ENCODE measurements around the gene UTP18.
"Not testable (repeated sequence)": the region's sequence is repeated elsewhere in the genome, so short reads cannot be mapped to it uniquely, and the experiment has no call there.

Gene UTP18

GRCh38 chr17:51260237-51261023, at the start of gene UTP18:
Gene UTP18 (plus strand): TSS chr17:51260546. CDS start chr17:51260585, 39 bp downstream.
- DNase-seq (ENCODE audit: low spot score): peak; percentile 98

- DNase-seq (ENCODE audit: low spot score): no peak
These were observed 45.4 kb upstream of the UTP18 start for GRCh38 chr17:51214920-51215319.

GRCh38 chr17:51217946-51218345, 42.4 kb upstream of the UTP18 start:
- no peak for DNase-seq (ENCODE audit: low spot score)

- DNase-seq (ENCODE audit: low spot score): no peak
These were observed 39.0 kb upstream of the UTP18 start for GRCh38 chr17:51221322-51221721.

- DNase-seq (ENCODE audit: low spot score): no peak
These were observed 35.7 kb upstream of the UTP18 start for GRCh38 chr17:51224402-51225262.

- not testable (repeated sequence) for DNase-seq (ENCODE audit: low spot score)
These were observed 34.8 kb upstream of the UTP18 start for GRCh38 chr17:51225523-51225922.

GRCh38 chr17:51228161-51228560, 32.2 kb upstream of the UTP18 start:
- peak; percentile 17 for DNase-seq (ENCODE audit: low spot score)

GRCh38 chr17:51229889-51230288, 30.5 kb upstream of the UTP18 start:
- no peak for DNase-seq (ENCODE audit: low spot score)

GRCh38 chr17:51230306-51230705, 30.0 kb upstream of the UTP18 start:
- DNase-seq (ENCODE audit: low spot score): no peak

- no peak for DNase-seq (ENCODE audit: low spot score)
These were observed 28.3 kb upstream of the UTP18 start for GRCh38 chr17:51231999-51232398.

- no peak for DNase-seq (ENCODE audit: low spot score)
These were observed 26.2 kb upstream of the UTP18 start for GRCh38 chr17:51234162-51234561.

- no peak for DNase-seq (ENCODE audit: low spot score)
These were observed 22.0 kb upstream of the UTP18 start for GRCh38 chr17:51238255-51238887.

GRCh38 chr17:51240275-51240674, 20.1 kb upstream of the UTP18 start:
- no peak for DNase-seq (ENCODE audit: low spot score)

- DNase-seq (ENCODE audit: low spot score): no peak
These were observed 16.3 kb upstream of the UTP18 start for GRCh38 chr17:51244041-51244440.

- DNase-seq (ENCODE audit: low spot score): no peak
These were observed 14.8 kb upstream of the UTP18 start for GRCh38 chr17:51245535-51245934.

- DNase-seq (ENCODE audit: low spot score): no peak
These were observed 10.0 kb upstream of the UTP18 start for GRCh38 chr17:51250314-51250840.

GRCh38 chr17:51251010-51251409, 9.3 kb upstream of the UTP18 start:
- DNase-seq (ENCODE audit: low spot score): no peak

GRCh38 chr17:51255673-51256072, 4.7 kb upstream of the UTP18 start:
- no peak for DNase-seq (ENCODE audit: low spot score)

GRCh38 chr17:51256101-51256500, 4.2 kb upstream of the UTP18 start:
- DNase-seq (ENCODE audit: low spot score): no peak

- DNase-seq (ENCODE audit: low spot score): no peak
These were observed 2.9 kb upstream of the UTP18 start for GRCh38 chr17:51257150-51258081.
